Measurements from ENCODE around the gene PSMA4.
"Not testable (repeated sequence)": the region's sequence is repeated elsewhere in the genome, so short reads cannot be mapped to it uniquely, and the experiment has no call there.

PSMA4 gene

GRCh38 chr15:78507831-78508160, 32.4 kb upstream of the PSMA4 start:
- Mint-ChIP-seq H3K4me3 (peak overlapping the region; percentile 85 to 90 (median 90)), H3K9me3 (no peaks in the 10 kb centered on the region)

GRCh38 chr15:78508272-78508671, 32.0 kb upstream of the PSMA4 start:
- peaks cover 3% of the 10 kb centered on the region for H3K36me3 Mint-ChIP-seq (ENCODE audit: low read depth)

More at GRCh38 chr15:78507831-78508160, 32.4 kb upstream of the PSMA4 start:
- Mint-ChIP-seq H3K36me3 (ENCODE audit: low read depth) (peaks cover 3% of the 10 kb centered on the region), H3K27ac (peak overlapping the region in 2 of 3 experiments; percentile 13 to 65), H3K27me3 (ENCODE audit: low read depth) (peaks cover 11% of the 10 kb centered on the region), H3K4me1 (peaks cover 5% of the 10 kb centered on the region)
- no peak for TF ChIP-seq CTCF (IDR thresholded peaks at IDR 0.05; ENCODE audit: unreplicated experiment in 3 of 3)

GRCh38 chr15:78509726-78510312, 30.4 kb upstream of the PSMA4 start:
- H3K36me3 Mint-ChIP-seq (ENCODE audit: low read depth), result no peaks in the 10 kb centered on the region
- no peak for TF ChIP-seq CTCF (IDR thresholded peaks at IDR 0.05; ENCODE audit: unreplicated experiment in 3 of 3)
- H3K27ac Mint-ChIP-seq, result no peak overlapping the region
- peaks cover 11% of the 10 kb centered on the region for H3K27me3 Mint-ChIP-seq (ENCODE audit: low read depth)
- H3K4me3 Mint-ChIP-seq, result no peak overlapping the region
- H3K4me1 Mint-ChIP-seq, result peaks cover 5% of the 10 kb centered on the region
- H3K9me3 Mint-ChIP-seq, result no peaks in the 10 kb centered on the region

More at GRCh38 chr15:78508272-78508671, 32.0 kb upstream of the PSMA4 start:
- peak overlapping the region; percentile 85 to 90 (median 90) for H3K4me3 Mint-ChIP-seq
- no peak for TF ChIP-seq CTCF (IDR thresholded peaks at IDR 0.05; ENCODE audit: unreplicated experiment in 3 of 3)
- no peaks in the 10 kb centered on the region for H3K9me3 Mint-ChIP-seq
- peaks cover 5% of the 10 kb centered on the region for H3K4me1 Mint-ChIP-seq
- H3K27ac Mint-ChIP-seq, result peak overlapping the region in 2 of 3 experiments; percentile 13 to 65
- H3K27me3 Mint-ChIP-seq (ENCODE audit: low read depth), result peaks cover 11% of the 10 kb centered on the region

GRCh38 chr15:78520035-78520434, 20.2 kb upstream of the PSMA4 start:
- H3K4me3 Mint-ChIP-seq; H3K9me3 Mint-ChIP-seq; H3K27me3 Mint-ChIP-seq (ENCODE audit: low read depth); H3K27ac Mint-ChIP-seq; H3K4me1 Mint-ChIP-seq: not testable (repeated sequence)
- peaks cover 13% of the 10 kb centered on the region for H3K36me3 Mint-ChIP-seq (ENCODE audit: low read depth)

- TF ChIP-seq CTCF (IDR thresholded peaks at IDR 0.05; ENCODE audit: unreplicated experiment in 3 of 3), result no peak
- peaks cover 3% of the 10 kb centered on the region for H3K9me3 Mint-ChIP-seq
- peaks cover 25% of the 10 kb centered on the region for H3K36me3 Mint-ChIP-seq (ENCODE audit: low read depth)
- no peaks in the 10 kb centered on the region for H3K4me1 Mint-ChIP-seq
- no peaks in the 10 kb centered on the region for H3K27me3 Mint-ChIP-seq (ENCODE audit: low read depth)
- H3K4me3 Mint-ChIP-seq, result no peak overlapping the region
- H3K27ac Mint-ChIP-seq, result no peak overlapping the region
Measured at GRCh38 chr15:78524230-78524629, 16.0 kb upstream of the PSMA4 start.

- Mint-ChIP-seq H3K4me1 (no peaks in the 10 kb centered on the region), H3K36me3 (ENCODE audit: low read depth) (peaks cover 25% of the 10 kb centered on the region), H3K4me3 (no peak overlapping the region), H3K27ac (no peak overlapping the region), H3K9me3 (peaks cover 3% of the 10 kb centered on the region), H3K27me3 (ENCODE audit: low read depth) (no peaks in the 10 kb centered on the region)
- TF ChIP-seq CTCF (IDR thresholded peaks at IDR 0.05; ENCODE audit: unreplicated experiment in 3 of 3), result no peak
Measured at GRCh38 chr15:78527325-78527724, 12.9 kb upstream of the PSMA4 start.

Data from nephron (organoid).